DOHH2 (cell line): ENCODE results near the gene KIAA0586.

Source experiments
- H3F3A ChIP-seq: fragments of 200-600 bp; sonication (generic), shearing (Covaris generic); 2 replicates; pipeline ENCODE4 v1.6.0; 2016; ENCODE audit warnings: antibody characterized with exemption, mild to moderate bottlenecking; ENCODE audit not compliant: control insufficient read depth, insufficient read depth
- H3K27ac ChIP-seq: fragments of 200-600 bp; sonication (generic); 2 replicates; pipeline ENCODE4 v1.5.1; 2014; ENCODE audit warnings: low read depth, mild to moderate bottlenecking, low read length, moderate library complexity
- H3K27me3 ChIP-seq: fragments of 200-600 bp; sonication (generic); 2 replicates; pipeline ENCODE4 v1.6.1; 2014; ENCODE audit warnings: mild to moderate bottlenecking, low read length, mixed read lengths; ENCODE audit not compliant: control insufficient read depth
- H3K36me3 ChIP-seq: fragments of 200-600 bp; sonication (generic); 2 replicates; pipeline ENCODE4 v1.6.1; 2014; ENCODE audit warnings: mild to moderate bottlenecking, low read length, moderate library complexity, mixed read lengths; ENCODE audit not compliant: control insufficient read depth
- H3K4me1 ChIP-seq: fragments of 200-600 bp; sonication (generic); 2 replicates; pipeline ENCODE4 v1.6.1; 2014; ENCODE audit warnings: mild to moderate bottlenecking, low read length, mixed read lengths; ENCODE audit not compliant: control insufficient read depth
- H3K4me2 ChIP-seq: fragments of 200-600 bp; sonication (generic); 2 replicates; pipeline ENCODE4 v1.6.0; 2014; ENCODE audit warnings: mild to moderate bottlenecking, low read length, moderate library complexity
- H3K4me3 ChIP-seq: fragments of 200-600 bp; sonication (generic); 2 replicates; pipeline ENCODE4 v1.5.1; 2014; ENCODE audit warnings: mild to moderate bottlenecking, low read length, mixed read lengths
- H3K79me2 ChIP-seq: fragments of 200-600 bp; sonication (generic); 2 replicates; pipeline ENCODE4 v1.6.1; 2014; ENCODE audit warnings: mild to moderate bottlenecking, low read length, mixed read lengths; ENCODE audit not compliant: control insufficient read depth
- H3K9me2 ChIP-seq: fragments of 200-600 bp; sonication (generic); replicated peaks from 2 replicates; pipeline ENCODE4 v1.6.1; 2014; ENCODE audit warnings: mild to moderate bottlenecking, low read length, mixed read lengths; ENCODE audit not compliant: control insufficient read depth
- H3K9me3 ChIP-seq: fragments of 200-600 bp; sonication (generic); 2 replicates; pipeline ENCODE4 v1.6.1; 2014; ENCODE audit warnings: antibody characterized with exemption, low read length, mixed read lengths; ENCODE audit not compliant: control insufficient read depth, insufficient read depth
- H4K20me1 ChIP-seq: fragments of 200-600 bp; sonication (generic); 2 replicates; pipeline ENCODE4 v1.6.0; 2014; ENCODE audit warnings: low read depth, mild to moderate bottlenecking, antibody characterized with exemption, low read length, moderate library complexity; ENCODE audit not compliant: control insufficient read depth, insufficient read depth
- EZH2phosphoT487 ChIP-seq: fragments of 200-600 bp; sonication (generic); IDR thresholded peaks from 2 replicates; pipeline ENCODE4 v1.6.1; 2017; ENCODE audit warnings: borderline replicate concordance, mild to moderate bottlenecking, antibody characterized with exemption, low read length, moderate library complexity, mixed read lengths
- TF ChIP-seq, protein P1 (sequence below): fragments of 200-600 bp; sonication (generic); IDR thresholded peaks from one replicate; pipeline ENCODE4 v1.5.1; 2014; ENCODE audit warnings: antibody characterized with exemption, mild to moderate bottlenecking, low read depth, low read length; ENCODE audit not compliant: poor library complexity, severe bottlenecking

The KIAA0586 gene

DNA sequence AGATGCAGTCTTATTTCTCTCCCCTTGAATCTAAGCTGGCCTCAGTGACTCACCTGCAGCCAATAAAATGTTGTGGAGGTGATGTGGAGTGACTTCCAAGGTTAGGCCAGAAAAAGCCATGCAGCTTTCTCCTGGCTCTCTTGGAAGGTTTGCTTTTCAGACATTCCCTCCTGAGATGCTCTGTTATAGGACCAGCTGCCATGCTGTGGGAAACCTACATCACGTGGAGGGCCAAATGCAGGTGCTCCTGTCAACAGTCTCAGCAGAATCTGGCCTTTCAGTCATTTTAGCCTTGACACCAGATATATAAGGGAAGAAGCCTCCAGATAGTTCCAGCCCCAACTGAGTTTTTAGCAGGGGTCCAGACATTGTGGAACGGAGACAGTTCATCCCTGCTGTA lies 172.2 kb downstream of the KIAA0586 start:
- Histone ChIP-seq H3F3A (no peaks in the 10 kb centered on the region), H3K9me3 (no peaks in the 10 kb centered on the region), H3K79me2 (no peaks in the 10 kb centered on the region), H4K20me1 (no peaks in the 10 kb centered on the region), H3K4me3 (no peak overlapping the region), H3K4me1 (no peaks in the 10 kb centered on the region), H3K27me3 (no peaks in the 10 kb centered on the region), H3K27ac (no peak overlapping the region), H3K4me2 (no peak overlapping the region), H3K9me2 (no peaks in the 10 kb centered on the region), H3K36me3 (no peaks in the 10 kb centered on the region)
- TF ChIP-seq, protein P1, sequence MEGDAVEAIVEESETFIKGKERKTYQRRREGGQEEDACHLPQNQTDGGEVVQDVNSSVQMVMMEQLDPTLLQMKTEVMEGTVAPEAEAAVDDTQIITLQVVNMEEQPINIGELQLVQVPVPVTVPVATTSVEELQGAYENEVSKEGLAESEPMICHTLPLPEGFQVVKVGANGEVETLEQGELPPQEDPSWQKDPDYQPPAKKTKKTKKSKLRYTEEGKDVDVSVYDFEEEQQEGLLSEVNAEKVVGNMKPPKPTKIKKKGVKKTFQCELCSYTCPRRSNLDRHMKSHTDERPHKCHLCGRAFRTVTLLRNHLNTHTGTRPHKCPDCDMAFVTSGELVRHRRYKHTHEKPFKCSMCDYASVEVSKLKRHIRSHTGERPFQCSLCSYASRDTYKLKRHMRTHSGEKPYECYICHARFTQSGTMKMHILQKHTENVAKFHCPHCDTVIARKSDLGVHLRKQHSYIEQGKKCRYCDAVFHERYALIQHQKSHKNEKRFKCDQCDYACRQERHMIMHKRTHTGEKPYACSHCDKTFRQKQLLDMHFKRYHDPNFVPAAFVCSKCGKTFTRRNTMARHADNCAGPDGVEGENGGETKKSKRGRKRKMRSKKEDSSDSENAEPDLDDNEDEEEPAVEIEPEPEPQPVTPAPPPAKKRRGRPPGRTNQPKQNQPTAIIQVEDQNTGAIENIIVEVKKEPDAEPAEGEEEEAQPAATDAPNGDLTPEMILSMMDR: no peak
- TF ChIP-seq EZH2phosphoT487: no peak
